Measurements from ENCODE around the gene SPAG17.
"Not testable (repeated sequence)": the region's sequence is repeated elsewhere in the genome, so short reads cannot be mapped to it uniquely, and the experiment has no call there.

Gene SPAG17

GRCh38 chr1:117930484-117930883 lies 254.5 kb downstream of the SPAG17 start:
- Histone ChIP-seq H3K4me1 (ENCODE audit: control insufficient read depth, insufficient read depth, low read length, poor library complexity, severe bottlenecking) (peaks cover 23% of the 10 kb centered on the region), H3K36me3 (ENCODE audit: control insufficient read depth, insufficient read depth, low read length) (peaks cover 10% of the 10 kb centered on the region), H3K4me3 (ENCODE audit: insufficient read depth, low read depth, low read length, poor library complexity, severe bottlenecking) (peak overlapping the region; percentile 90), H3K27ac (ENCODE audit: insufficient read depth, low read length, poor library complexity, severe bottlenecking) (peak overlapping the region; percentile 85), H3K9me3 (ENCODE audit: control insufficient read depth, low read length) (no peaks in the 10 kb centered on the region), H3K27me3 (replicated peaks; ENCODE audit: control insufficient read depth, insufficient read depth, low read length, poor library complexity, severe bottlenecking) (no peaks in the 10 kb centered on the region)
- no peak for DNase-seq

GRCh38 chr1:117930173-117930447 lies 254.9 kb downstream of the SPAG17 start:
- Histone ChIP-seq H3K4me3 (ENCODE audit: insufficient read depth, low read depth, low read length, poor library complexity, severe bottlenecking) (peak overlapping the region; percentile 90), H3K27me3 (replicated peaks; ENCODE audit: control insufficient read depth, insufficient read depth, low read length, poor library complexity, severe bottlenecking) (no peaks in the 10 kb centered on the region), H3K36me3 (ENCODE audit: control insufficient read depth, insufficient read depth, low read length) (peaks cover 8% of the 10 kb centered on the region), H3K27ac (ENCODE audit: insufficient read depth, low read length, poor library complexity, severe bottlenecking) (peak overlapping the region; percentile 85), H3K9me3 (ENCODE audit: control insufficient read depth, low read length) (no peaks in the 10 kb centered on the region), H3K4me1 (ENCODE audit: control insufficient read depth, insufficient read depth, low read length, poor library complexity, severe bottlenecking) (peaks cover 23% of the 10 kb centered on the region)
- no peak for DNase-seq

DNA sequence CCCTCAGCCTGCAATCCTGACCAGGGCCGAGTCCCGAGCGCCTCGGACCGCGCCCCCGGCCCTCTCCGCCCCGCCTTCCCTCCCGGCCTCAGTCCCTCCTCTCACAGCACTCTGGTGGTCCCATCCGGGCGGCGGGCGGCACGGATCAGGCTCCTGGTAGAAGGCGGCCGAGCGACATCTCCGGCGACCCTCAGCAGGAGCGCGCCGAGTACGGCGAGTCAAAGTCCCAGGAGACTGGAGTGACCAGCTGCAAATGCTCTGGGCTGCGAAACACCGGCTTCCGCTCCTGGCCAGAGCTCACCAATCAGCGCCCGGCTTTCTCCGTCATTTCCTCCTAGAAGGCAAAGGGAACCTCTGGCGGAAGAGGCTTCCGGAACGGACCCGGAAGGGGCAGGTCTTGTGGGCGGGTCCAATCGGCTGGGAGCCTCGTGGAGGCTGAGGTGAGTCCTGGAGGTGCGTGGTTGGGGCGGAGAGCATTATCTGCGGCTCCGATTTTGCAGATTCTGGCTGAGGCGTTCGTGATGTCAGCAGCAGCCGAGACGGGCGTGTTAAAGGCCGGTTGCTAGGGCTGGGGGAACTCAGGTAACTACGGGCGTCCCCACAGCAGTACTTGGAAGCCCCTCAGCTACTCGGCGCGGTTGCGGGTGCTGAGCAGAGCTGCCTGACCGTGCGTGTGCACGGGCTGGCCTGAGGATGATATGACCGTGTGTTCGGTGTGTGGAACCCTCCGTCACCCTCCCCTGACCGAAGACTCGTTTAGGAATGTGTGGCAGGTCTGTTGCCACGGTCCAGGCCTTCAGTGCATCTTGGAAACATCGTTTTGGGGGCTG lies 255.5 kb downstream of the SPAG17 start, which contains the start of the genes GDAP2 and WDR3:
GDAP2 (minus strand) TSS at position 279 of the 830 bp plus-strand sequence. CDS start 9,264 bp downstream, outside the sequence.
WDR3 (plus strand) TSS at position 397 of the 830 bp plus-strand sequence. CDS start 3,581 bp downstream, outside the sequence.
- Histone ChIP-seq H3K4me3 (ENCODE audit: insufficient read depth, low read depth, low read length, poor library complexity, severe bottlenecking) (peak within 1 kb of the TSS; percentile 90), H3K27me3 (replicated peaks; ENCODE audit: control insufficient read depth, insufficient read depth, low read length, poor library complexity, severe bottlenecking) (no peaks in the 10 kb centered on the region), H3K36me3 (ENCODE audit: control insufficient read depth, insufficient read depth, low read length) (peaks cover 3% of the 10 kb centered on the region), H3K9me3 (ENCODE audit: control insufficient read depth, low read length) (no peaks in the 10 kb centered on the region), H3K27ac (ENCODE audit: insufficient read depth, low read length, poor library complexity, severe bottlenecking) (peak within 1 kb of the TSS; percentile 85), H3K4me1 (ENCODE audit: control insufficient read depth, insufficient read depth, low read length, poor library complexity, severe bottlenecking) (peaks cover 23% of the 10 kb centered on the region)
- peak; percentile 92 to 95 (median 95) for DNase-seq

GRCh38 chr1:117928881-117929342 lies 256.1 kb downstream of the SPAG17 start:
- no peaks in the 10 kb centered on the region for H3K27me3 ChIP-seq (replicated peaks; ENCODE audit: control insufficient read depth, insufficient read depth, low read length, poor library complexity, severe bottlenecking)
- H3K4me3 ChIP-seq (ENCODE audit: insufficient read depth, low read depth, low read length, poor library complexity, severe bottlenecking) = peak overlapping the region; percentile 90
- DNase-seq = peak; percentile 36 to 45 (median 36)
- peaks cover 23% of the 10 kb centered on the region for H3K4me1 ChIP-seq (ENCODE audit: control insufficient read depth, insufficient read depth, low read length, poor library complexity, severe bottlenecking)
- peak overlapping the region; percentile 85 for H3K27ac ChIP-seq (ENCODE audit: insufficient read depth, low read length, poor library complexity, severe bottlenecking)
- H3K9me3 ChIP-seq (ENCODE audit: control insufficient read depth, low read length) = no peaks in the 10 kb centered on the region
- peaks cover 2% of the 10 kb centered on the region for H3K36me3 ChIP-seq (ENCODE audit: control insufficient read depth, insufficient read depth, low read length)

DNA sequence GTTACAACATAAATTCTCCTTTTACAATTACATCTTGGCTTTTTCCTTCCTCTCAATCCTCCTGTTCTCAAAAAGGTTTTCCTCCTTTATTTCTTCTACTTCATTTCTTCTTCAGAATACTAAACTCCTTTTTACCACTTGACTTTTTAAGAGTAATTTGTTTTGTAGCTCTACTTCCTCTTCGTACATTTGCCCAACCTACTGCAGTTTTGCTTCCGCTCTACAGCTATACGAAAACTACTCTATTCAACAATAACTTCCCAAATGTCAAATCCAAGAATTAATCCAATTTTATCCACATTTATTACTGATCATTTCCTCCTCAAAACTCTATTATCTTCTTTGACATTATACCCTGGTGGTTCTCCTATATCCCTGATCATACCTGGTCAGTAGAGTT lies 259.0 kb downstream of the SPAG17 start:
- Histone ChIP-seq H3K9me3 (ENCODE audit: control insufficient read depth, low read length) (no peaks in the 10 kb centered on the region), H3K4me3 (ENCODE audit: insufficient read depth, low read depth, low read length, poor library complexity, severe bottlenecking) (no peak overlapping the region), H3K4me1 (ENCODE audit: control insufficient read depth, insufficient read depth, low read length, poor library complexity, severe bottlenecking) (peaks cover 18% of the 10 kb centered on the region), H3K36me3 (ENCODE audit: control insufficient read depth, insufficient read depth, low read length) (no peaks in the 10 kb centered on the region), H3K27ac (ENCODE audit: insufficient read depth, low read length, poor library complexity, severe bottlenecking) (no peak overlapping the region), H3K27me3 (replicated peaks; ENCODE audit: control insufficient read depth, insufficient read depth, low read length, poor library complexity, severe bottlenecking) (no peaks in the 10 kb centered on the region)
- no peak for DNase-seq

DNA sequence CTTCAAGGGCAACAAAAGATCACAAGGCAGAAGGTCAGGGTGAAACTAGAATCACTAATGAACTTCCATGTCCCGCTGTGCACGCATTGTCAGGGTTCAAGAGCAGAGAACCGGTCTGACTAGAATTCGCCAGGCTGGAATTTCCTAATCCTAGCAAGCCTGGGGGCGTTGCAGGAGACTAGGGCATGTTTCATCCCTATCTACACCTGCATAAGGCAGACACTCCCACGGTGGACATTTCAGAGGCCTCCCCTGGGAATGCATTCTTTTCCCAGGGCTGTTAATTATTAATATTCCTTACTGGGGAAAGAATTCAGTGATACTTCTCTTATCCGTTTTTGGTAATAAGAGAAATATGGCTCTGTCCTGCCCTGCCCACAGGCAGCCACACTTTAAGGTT lies 262.3 kb downstream of the SPAG17 start:
- DNase-seq = not testable (repeated sequence)

GRCh38 chr1:117921991-117922390 lies 263.0 kb downstream of the SPAG17 start:
- H3K27ac ChIP-seq (ENCODE audit: insufficient read depth, low read length, poor library complexity, severe bottlenecking) = no peak overlapping the region
- no peaks in the 10 kb centered on the region for H3K27me3 ChIP-seq (replicated peaks; ENCODE audit: control insufficient read depth, insufficient read depth, low read length, poor library complexity, severe bottlenecking)
- no peak for DNase-seq
- no peak overlapping the region for H3K4me3 ChIP-seq (ENCODE audit: insufficient read depth, low read depth, low read length, poor library complexity, severe bottlenecking)
- H3K4me1 ChIP-seq (ENCODE audit: control insufficient read depth, insufficient read depth, low read length, poor library complexity, severe bottlenecking) = no peaks in the 10 kb centered on the region
- no peaks in the 10 kb centered on the region for H3K9me3 ChIP-seq (ENCODE audit: control insufficient read depth, low read length)
- peaks cover 26% of the 10 kb centered on the region for H3K36me3 ChIP-seq (ENCODE audit: control insufficient read depth, insufficient read depth, low read length)

More for the DNA sequence above, 262.3 kb downstream of the SPAG17 start:
- not testable (repeated sequence) for H3K27me3 ChIP-seq (replicated peaks; ENCODE audit: control insufficient read depth, insufficient read depth, low read length, poor library complexity, severe bottlenecking); H3K27ac ChIP-seq (ENCODE audit: insufficient read depth, low read length, poor library complexity, severe bottlenecking); H3K4me1 ChIP-seq (ENCODE audit: control insufficient read depth, insufficient read depth, low read length, poor library complexity, severe bottlenecking); H3K4me3 ChIP-seq (ENCODE audit: insufficient read depth, low read depth, low read length, poor library complexity, severe bottlenecking); H3K9me3 ChIP-seq (ENCODE audit: control insufficient read depth, low read length)
- H3K36me3 ChIP-seq (ENCODE audit: control insufficient read depth, insufficient read depth, low read length) = peaks cover 21% of the 10 kb centered on the region

DNA sequence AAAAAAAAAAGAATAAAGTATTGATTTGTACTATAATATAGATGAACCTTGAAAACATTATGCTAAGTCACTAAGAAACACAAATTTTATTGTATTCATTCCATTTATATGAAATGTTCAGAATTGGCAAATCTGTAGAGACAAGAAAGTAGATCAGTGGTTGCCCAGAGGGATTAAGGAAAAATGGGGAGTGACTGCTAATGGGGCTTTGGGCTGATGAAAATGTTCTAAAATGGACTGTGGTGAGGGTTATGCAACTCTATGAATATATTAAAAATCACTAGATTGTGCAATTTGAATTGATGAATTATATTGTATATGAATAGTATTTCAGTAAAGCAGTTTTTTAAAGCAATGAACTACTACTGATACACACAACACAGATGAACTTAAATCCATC lies 265.7 kb downstream of the SPAG17 start:
- Histone ChIP-seq H3K36me3 (ENCODE audit: control insufficient read depth, insufficient read depth, low read length) (peaks cover 47% of the 10 kb centered on the region), H3K27me3 (replicated peaks; ENCODE audit: control insufficient read depth, insufficient read depth, low read length, poor library complexity, severe bottlenecking) (no peaks in the 10 kb centered on the region), H3K4me3 (ENCODE audit: insufficient read depth, low read depth, low read length, poor library complexity, severe bottlenecking) (no peak overlapping the region), H3K4me1 (ENCODE audit: control insufficient read depth, insufficient read depth, low read length, poor library complexity, severe bottlenecking) (no peaks in the 10 kb centered on the region), H3K9me3 (ENCODE audit: control insufficient read depth, low read length) (no peaks in the 10 kb centered on the region), H3K27ac (ENCODE audit: insufficient read depth, low read length, poor library complexity, severe bottlenecking) (no peak overlapping the region)
- no peak for DNase-seq

DNA sequence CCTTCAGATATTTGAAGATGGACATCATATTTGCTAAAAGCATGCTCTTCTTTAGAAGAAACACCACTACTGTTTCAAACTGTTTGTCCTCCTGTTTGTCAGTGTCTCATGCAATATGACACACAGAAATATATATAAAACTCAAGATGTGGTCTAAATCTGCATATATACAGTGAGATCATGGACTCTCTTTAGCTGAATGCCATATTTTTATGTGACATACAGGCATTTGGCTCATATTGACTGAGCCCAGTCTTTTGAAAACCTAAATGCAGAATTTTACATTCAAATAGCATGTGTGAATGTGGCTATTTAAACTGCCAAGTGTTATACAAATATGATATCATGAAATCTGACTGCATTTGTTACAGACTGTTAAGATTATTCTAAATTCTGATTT lies 274.0 kb downstream of the SPAG17 start:
- DNase-seq = no peak
- Histone ChIP-seq H3K27ac (ENCODE audit: insufficient read depth, low read length, poor library complexity, severe bottlenecking) (no peak overlapping the region), H3K4me3 (ENCODE audit: insufficient read depth, low read depth, low read length, poor library complexity, severe bottlenecking) (no peak overlapping the region), H3K36me3 (ENCODE audit: control insufficient read depth, insufficient read depth, low read length) (peaks cover 65% of the 10 kb centered on the region), H3K9me3 (ENCODE audit: control insufficient read depth, low read length) (no peaks in the 10 kb centered on the region), H3K4me1 (ENCODE audit: control insufficient read depth, insufficient read depth, low read length, poor library complexity, severe bottlenecking) (no peaks in the 10 kb centered on the region), H3K27me3 (replicated peaks; ENCODE audit: control insufficient read depth, insufficient read depth, low read length, poor library complexity, severe bottlenecking) (no peaks in the 10 kb centered on the region)

- H3K27ac ChIP-seq (ENCODE audit: insufficient read depth, low read length, poor library complexity, severe bottlenecking) = no peak overlapping the region
- H3K36me3 ChIP-seq (ENCODE audit: control insufficient read depth, insufficient read depth, low read length) = peaks cover 39% of the 10 kb centered on the region
Measured at GRCh38 chr1:117905019-117905418, 280.0 kb downstream of the SPAG17 start.

More at GRCh38 chr1:117905019-117905418, 280.0 kb downstream of the SPAG17 start:
- Histone ChIP-seq H3K4me3 (ENCODE audit: insufficient read depth, low read depth, low read length, poor library complexity, severe bottlenecking) (no peak overlapping the region), H3K4me1 (ENCODE audit: control insufficient read depth, insufficient read depth, low read length, poor library complexity, severe bottlenecking) (no peaks in the 10 kb centered on the region), H3K9me3 (ENCODE audit: control insufficient read depth, low read length) (no peaks in the 10 kb centered on the region), H3K27me3 (replicated peaks; ENCODE audit: control insufficient read depth, insufficient read depth, low read length, poor library complexity, severe bottlenecking) (no peaks in the 10 kb centered on the region)
- DNase-seq = no peak
